DMS114 treated with DMSO at 0.1 percent for 48 hours (cell line): ENCODE results near the gene PRCC.
"Not testable (repeated sequence)": the region's sequence is repeated elsewhere in the genome, so short reads cannot be mapped to it uniquely, and the experiment has no call there.

Experiments used
- DNase-seq: peaks from one replicate; lab custom pipeline; 2025; ENCODE audit not compliant: unreplicated experiment; lab: John Stamatoyannopoulos, UW

The PRCC gene

DNA sequence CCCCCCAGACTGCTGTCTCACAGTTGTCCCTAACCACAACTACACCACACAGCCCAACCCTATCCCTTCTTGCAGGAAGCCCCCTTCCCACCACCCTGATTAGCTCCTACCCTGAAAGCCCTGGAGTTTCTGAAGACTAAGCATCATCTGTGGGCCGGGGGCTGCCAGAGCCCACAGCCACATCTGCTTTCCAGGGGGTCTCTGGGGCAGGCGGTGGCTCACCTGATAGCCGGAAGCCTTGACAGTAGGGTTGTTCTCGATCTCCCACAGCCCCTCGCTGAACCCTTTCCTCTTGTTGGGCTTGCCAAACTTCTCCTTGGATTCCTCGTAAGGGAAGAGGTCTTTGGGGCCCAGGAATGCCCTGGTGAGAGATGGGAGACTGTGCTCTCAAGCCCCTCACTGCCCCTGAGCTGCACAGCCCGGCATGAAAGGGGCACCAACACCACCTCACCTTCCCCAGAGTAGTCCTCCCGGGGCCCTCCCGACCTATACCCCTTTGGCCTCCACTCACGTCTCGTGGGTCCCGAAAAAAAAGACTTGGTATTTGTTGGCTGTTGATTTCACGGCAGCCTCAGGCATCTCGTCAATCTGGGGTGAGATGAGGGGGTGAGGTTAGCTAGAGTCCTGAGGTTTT, 22.4 kb upstream of the PRCC start:
- no peak for DNase-seq

- DNase-seq = no peak
Observed at GRCh38 chr1:156745881-156746280, 21.5 kb upstream of the PRCC start.

DNA sequence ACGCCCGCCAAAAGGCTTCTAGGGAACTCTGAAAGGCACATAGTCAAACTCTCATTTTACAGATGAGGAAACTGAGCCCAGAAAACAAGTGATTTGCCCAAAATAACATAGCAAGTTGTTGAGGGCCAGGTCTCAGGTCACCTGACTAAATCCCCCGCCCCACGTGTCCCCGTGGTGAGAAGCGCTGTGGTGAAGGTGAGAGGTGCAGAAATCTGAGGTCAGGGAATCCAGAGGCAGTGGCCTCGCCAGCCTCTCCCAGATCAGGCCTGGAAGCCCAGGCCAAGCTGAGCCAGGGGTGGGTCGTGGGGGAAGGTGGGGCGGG, 21.0 kb upstream of the PRCC start:
- no peak for DNase-seq

DNA sequence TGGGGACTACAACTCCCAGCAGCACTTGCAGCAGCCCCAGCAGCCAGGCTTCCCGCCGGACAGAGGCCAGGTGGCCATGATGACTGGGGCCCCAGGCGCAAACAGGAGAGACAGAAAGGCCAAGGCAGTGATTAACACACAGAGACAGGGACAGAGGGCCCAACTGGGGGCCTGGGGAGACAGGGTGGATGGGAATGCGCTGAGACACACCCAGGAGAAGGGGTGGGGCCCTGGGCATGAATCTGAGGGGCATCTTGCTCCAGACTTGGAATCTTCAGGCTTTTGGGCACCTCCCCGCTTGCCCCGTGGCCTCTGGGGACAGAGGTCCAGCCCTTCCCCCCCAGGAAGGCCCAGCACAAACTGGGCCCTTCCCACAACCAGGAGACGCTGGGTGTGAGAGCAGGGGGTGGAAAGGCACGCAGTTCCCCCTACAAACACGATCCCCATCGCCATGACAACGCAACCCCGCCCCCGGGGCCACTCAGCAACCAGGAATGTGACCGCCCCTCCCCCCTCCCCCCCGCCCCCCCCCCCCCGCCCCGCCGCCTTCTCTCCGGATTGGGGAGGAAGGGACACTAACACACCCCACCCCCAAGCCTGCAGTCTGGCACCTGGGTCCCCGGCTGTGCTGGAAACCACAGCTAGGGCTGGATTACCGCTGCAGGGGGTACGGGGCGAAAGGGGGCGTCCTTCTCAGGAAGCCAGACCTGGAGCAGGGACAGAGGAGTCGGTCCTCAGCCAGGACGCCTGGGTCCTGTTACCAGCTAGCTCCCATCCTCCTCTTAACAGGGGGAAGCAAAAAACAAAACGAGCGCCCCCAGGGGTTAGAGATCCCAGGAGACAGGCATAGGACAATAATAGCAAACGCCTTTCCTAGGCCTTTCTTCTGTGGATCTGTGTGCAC, 20.4 kb upstream of the PRCC start:
- peak; percentile 65 for DNase-seq

DNA sequence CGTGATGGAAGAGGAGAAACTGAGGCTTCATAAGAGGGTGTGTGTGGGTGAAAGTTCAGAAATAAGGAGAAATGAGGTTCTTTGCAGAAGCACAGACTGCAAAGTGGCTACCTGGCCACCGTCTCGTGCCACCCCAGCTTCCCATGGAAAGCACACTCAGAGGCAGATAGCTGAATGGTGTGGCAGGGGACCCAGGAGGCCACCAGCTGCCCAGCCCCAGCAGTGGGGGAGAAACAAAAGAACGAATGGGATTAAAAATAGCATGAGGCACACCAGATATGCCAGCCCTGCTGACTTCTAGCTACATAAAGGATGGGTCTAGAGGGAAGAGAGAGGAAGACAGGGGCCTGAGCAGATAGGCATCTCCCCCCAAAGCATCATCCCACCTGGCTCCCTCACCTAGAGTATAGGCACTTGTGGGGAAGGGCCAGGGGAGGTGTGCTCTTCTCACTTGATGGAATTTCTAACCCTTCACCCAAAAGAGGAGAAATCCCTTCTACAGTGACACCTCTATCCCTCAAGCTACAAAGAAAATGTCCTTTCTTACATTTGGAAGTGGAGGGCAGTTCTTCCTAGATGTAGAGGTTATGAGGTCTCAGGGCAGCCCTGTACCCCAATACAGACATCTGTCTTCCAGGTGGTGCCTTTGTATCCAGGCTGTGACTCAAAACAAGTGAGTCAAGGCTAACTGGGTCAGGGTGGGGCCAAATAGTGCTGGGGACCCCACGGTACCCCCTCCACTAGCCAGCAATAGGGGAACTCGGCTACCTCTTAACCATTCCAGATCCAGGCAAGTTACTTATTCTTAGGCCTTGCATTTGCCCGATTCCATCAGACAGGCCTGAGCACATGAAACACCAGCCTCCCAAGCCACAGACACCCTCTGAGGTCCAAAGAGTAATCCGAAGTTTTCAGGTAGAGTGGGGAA, 19.3 kb upstream of the PRCC start:
- DNase-seq = no peak

DNA sequence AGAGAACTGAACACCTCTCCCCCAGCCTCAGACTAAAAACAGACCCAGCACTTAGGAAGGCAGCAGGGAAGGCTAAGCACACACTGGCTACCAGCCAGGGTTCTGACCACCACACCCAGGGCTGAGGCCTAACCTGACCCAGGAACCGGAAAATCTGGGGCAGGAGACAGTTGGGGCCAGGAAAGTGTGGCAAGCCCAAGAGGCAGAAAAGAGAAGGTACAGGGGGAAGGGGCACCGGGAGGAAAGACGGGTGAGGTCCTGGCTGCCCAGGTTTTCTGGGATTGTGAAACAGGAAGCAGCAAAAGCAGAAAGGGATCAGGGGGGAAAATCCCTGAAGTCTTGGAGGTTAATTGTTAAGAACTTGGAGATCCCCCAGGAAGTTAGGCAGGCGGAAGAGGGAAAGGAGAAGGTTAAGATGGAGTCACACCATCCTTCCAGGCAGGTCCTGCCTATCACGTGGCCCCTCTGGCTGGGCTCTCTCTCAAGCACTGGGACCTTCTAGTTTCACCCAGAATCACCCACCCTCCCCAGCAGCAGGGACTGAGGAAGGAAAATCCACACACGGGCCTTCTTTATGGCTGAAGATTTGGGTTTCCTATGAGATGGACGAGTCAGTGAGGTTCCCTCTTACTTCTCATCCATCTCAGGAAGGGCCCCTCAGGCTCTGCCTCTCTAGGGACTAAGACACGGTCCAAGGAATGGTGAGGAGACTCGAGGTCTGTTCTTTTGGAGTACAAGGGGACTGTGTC, 18.5 kb upstream of the PRCC start:
- DNase-seq = no peak

GRCh38 chr1:156749419-156750118, 17.8 kb upstream of the PRCC start:
- no peak for DNase-seq

- no peak for DNase-seq
Observed at GRCh38 chr1:156750191-156750672, 17.1 kb upstream of the PRCC start.

- no peak for DNase-seq
Observed at GRCh38 chr1:156750711-156751450, 16.5 kb upstream of the PRCC start.

DNA sequence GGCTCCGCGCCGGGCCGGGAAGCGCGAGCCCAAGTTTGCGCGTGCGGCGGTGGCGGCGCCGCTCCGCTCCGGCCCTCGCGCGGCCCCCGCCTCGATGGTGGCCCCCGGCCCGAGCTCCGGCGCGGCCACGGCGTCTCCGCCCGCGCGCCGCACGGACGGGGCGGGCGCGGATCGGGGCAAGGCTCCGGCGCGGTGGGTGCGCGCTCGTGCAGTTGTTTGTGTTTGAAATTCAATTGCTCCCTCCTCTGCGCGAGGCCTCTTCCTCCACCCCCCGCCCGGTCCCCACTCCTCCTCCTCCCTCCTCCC, 15.9 kb upstream of the PRCC start, which contains the start of gene HDGF:
Gene HDGF, minus strand, starts transcription at position 225 of the 306 bp plus-strand sequence. CDS start 246 bp downstream, outside the sequence.
- DNase-seq = no peak

GRCh38 chr1:156751757-156752481, 15.4 kb upstream of the PRCC start:
- peak; percentile 88 for DNase-seq

DNA sequence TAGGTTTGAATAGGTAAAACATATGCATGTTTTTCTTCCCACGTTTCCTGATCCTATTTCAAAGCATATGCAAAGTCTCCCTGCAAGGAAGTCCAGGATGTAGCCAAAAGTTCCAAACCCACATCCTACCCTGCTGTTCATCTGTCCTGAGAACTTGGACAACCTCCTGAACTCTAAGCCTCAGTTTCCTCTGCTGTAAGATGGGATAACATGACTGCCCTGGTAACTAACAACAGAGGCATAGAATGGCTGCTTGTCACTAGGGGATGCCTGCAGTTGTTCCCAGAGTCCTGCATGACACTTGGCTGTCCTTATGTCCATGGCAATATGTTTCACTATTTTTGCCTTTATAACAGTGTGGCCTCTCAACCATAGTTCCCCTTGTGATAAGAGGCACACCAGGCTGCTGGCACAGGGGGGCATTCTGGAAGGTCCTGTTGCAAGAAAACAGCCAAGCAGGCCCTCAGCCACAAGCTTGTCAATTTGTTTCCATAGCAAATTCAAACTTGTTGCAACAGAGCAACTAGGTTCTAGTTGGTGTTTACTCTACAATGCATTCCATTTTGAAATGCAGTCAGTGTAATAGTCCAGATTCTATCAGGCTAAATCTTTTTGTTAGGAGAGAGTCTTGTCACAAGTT, 14.4 kb upstream of the PRCC start:
- DNase-seq = no peak

GRCh38 chr1:156754219-156754618, 13.1 kb upstream of the PRCC start:
- DNase-seq = no peak

DNA sequence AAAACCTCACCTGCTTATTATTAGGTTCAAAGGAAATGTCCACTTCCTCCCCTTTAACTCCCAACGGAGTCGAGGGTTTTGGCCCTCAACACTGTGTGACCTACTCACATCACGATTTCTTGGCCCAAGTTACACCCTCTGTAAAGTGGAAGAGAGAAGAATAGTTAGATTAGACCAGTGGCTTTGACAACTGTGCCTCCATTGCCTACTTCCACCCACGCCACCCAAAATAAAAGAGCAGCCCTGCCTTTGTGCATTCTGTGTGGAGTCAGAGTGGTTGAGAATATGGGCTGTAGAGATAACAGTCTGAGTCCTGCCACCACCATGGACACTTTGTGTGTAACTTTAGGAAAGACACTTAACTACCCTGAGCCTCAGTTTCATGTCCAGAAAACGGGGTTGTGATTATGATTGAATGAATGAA, 11.8 kb upstream of the PRCC start:
- no peak for DNase-seq

DNA sequence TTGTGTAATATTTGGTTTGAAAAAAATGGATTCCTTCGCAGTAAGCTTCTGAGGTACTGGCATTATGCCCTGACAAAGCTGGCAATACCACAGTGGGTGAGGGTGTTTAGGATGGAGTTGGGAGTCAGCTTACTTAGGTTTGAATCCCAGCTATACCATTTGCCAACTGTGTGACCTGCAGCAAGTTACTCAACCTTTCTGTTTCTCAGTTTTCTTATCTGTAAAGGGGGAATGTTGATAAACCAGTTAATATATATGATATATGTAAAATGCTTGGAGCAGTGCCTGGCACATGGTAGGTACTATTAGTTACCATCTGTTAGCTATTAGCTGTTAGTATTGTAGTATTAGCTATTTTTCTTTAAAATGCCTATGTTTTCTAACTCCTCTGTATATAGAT, 11.0 kb upstream of the PRCC start:
- no peak for DNase-seq

- not testable (repeated sequence) for DNase-seq
Observed at GRCh38 chr1:156757572-156758253, 9.6 kb upstream of the PRCC start.

GRCh38 chr1:156760092-156760795, 7.1 kb upstream of the PRCC start:
- no peak for DNase-seq
